Lower leg skin (tissue), 3 donors: Measurements from ENCODE around the gene EDA2R.

ENCODE experiments used
- POLR2A ChIP-seq, 2 donors: fragments of 450-650 bp; IDR thresholded peaks; one replicate each; pipeline ENCODE4 v1.6.1; 2016 to 2017; ENCODE audit warnings: antibody characterized with exemption in 2 of 2, mild to moderate bottlenecking in 1 of 2, moderate library complexity in 1 of 2
- TF ChIP-seq, protein P1 (sequence below), 3 donors: fragments of 450-650 bp; IDR thresholded peaks; one replicate each; pipeline ENCODE4 v1.5.1; 2016; ENCODE audit warnings: antibody characterized with exemption in 3 of 3, mild to moderate bottlenecking in 3 of 3, moderate library complexity in 2 of 3

DNA sequence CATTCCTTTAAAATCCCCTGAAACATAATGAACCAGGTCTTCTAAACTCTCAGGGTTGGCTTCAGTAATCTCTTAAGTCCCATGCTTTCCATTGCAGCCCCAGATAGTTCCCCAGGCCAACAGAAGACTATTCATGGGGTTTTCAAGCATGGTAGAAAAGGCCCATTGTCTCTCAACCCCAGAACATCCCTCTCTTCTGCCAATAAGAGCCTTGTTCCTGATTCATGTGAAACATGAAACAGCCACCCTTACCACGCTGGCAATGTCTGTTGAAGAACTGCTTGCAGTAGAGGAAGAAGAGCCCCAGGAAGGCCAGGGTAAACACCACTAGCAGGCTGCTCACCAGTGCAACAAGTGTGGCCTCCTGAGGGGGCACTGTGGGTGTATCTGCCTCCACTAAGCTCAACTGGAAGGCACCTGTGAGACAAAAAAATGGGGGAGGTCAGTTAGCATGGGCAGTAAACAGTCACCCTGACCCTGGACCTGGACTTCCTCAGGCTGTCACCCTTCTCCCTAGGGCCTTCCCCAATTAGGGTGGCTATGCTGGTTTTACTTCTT, 36.4 kb downstream of the EDA2R start:
- TF ChIP-seq POLR2A (IDR thresholded peaks at IDR 0.05), result no peak
- TF ChIP-seq, protein P1, sequence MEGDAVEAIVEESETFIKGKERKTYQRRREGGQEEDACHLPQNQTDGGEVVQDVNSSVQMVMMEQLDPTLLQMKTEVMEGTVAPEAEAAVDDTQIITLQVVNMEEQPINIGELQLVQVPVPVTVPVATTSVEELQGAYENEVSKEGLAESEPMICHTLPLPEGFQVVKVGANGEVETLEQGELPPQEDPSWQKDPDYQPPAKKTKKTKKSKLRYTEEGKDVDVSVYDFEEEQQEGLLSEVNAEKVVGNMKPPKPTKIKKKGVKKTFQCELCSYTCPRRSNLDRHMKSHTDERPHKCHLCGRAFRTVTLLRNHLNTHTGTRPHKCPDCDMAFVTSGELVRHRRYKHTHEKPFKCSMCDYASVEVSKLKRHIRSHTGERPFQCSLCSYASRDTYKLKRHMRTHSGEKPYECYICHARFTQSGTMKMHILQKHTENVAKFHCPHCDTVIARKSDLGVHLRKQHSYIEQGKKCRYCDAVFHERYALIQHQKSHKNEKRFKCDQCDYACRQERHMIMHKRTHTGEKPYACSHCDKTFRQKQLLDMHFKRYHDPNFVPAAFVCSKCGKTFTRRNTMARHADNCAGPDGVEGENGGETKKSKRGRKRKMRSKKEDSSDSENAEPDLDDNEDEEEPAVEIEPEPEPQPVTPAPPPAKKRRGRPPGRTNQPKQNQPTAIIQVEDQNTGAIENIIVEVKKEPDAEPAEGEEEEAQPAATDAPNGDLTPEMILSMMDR (IDR thresholded peaks at IDR 0.05), result no peak
